GM18507 (cell line): Measurements from ENCODE around the gene RGP1.

Experiments used
- DNase-seq: peaks from one replicate; pipeline ENCODE4 v3.0.0; 2011; ENCODE audit warnings: low read depth; ENCODE audit not compliant: insufficient read length; ENCODE audit errors: extremely low spot score
- FAIRE-seq: peaks from 2 replicates; lab custom pipeline; 2011; peaks lifted over from hg19 to GRCh38; lab: Jason Lieb, UNC

RGP1 gene

DNA sequence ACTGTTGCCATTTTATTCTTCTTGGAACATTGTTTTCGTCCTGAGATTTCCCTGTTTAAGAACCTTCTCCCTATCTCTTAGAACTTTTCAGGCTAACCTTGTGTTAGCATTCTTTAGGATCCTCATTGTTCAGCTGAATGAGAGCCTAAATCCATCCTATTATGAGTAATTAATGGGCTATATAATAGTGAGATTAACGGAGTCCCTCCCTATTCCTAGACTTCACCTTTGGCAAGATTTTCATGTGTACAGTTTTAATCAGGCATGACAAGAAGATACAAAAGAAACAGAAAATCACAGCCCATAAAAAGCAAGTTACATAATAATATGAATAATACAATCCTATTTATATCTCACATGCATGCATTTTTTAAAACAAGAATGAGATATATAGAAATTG is 14.1 kb downstream of the RGP1 start:
- DNase-seq (no peak), FAIRE-seq (no peak)

DNA sequence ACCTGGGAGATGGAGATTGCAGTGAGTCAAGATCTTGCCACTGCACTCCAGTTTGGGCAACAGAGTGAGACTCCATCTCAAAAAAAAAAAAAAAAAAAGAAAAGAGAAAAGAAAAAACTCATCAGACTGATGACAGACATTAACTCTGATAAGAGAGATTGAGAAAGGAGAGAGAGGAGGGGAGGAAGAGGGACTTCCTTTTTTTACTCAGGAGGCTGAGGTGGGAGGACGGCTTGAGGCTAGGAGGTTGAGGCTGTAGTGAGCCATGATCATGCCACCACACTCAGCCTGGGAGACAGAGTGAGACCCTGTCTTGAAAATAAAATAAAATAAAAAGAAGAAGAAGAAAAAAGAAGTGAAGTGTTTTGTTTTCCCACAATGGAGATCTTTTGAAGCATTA is 14.7 kb downstream of the RGP1 start:
- DNase-seq (no peak), FAIRE-seq (no peak)

DNA sequence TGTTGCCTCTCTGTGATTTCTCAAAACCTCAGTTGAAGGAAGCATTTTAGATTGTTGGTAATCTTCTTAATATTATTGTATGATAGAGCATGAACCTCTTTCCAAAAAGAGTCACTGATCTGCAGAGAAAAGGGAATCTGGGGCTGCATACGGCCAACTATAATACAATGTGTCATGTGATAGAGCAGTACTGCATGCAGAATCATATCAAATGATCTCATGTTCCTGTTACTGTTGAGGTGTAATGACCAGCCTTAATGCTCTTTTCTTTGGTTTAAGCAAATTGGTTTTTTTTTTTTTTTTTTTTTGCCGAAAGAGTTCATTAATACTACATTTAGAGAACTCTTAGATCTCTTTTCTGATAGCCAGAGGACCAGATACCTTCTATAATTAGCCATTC is 17.9 kb downstream of the RGP1 start:
- DNase-seq (no peak), FAIRE-seq (no peak)

DNA sequence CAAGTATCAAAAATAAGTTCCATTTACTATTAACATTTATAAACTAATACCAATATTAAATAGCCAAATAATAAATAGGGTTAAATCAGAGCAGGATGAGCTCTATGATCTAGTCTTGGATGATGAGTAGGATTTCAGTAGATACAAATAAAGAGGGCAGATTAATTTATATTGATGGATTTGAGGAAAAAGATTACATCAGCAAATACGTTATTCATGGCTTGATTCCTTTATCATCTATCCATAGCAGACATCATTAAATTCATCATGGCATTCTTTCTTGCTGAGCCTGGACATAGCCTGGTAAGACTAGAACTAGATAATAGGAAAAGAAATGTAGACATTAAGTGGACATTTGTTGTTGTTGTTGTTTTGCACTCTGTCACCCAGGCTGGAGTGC is 18.4 kb downstream of the RGP1 start:
- DNase-seq (no peak), FAIRE-seq (no peak)

DNA sequence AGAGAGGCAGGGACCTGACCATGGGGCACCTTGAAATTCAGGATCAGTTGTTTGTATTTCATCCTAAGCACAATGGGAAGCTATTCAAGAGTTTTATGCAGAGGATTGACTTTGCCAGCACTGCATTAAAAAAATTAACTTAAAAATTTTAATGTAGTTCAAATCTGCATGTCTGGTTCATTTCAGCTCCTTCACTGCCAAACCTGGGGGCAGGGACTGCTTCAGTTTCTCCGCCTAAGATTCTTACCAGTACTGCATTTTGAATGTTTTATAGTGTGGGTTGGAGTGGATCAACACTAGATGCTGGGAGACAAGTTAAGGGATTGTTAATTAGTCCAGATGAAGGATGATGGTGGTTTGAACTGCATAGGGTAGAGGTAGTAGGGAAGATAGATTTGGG is 20.7 kb downstream of the RGP1 start:
- FAIRE-seq (no peak), DNase-seq (no peak)

DNA sequence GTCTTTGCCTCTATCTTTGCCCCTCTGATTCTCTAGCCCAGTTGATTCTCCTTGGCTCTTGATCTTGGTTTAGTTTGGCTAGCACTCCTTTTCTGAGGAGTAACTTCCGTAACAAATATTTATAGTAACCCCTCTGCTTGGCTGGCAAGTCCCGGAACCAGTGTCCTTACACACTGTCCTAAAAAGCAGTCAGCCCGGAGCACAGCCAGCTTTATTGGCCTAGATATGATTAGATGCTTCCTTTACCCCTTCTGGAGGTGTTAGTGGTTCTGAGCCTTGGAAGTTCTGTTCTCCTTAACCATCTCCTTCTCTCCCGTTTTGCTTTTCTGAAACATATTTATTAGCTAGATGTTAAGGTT is 22.0 kb downstream of the RGP1 start:
- DNase-seq (no peak), FAIRE-seq (no peak)

DNA sequence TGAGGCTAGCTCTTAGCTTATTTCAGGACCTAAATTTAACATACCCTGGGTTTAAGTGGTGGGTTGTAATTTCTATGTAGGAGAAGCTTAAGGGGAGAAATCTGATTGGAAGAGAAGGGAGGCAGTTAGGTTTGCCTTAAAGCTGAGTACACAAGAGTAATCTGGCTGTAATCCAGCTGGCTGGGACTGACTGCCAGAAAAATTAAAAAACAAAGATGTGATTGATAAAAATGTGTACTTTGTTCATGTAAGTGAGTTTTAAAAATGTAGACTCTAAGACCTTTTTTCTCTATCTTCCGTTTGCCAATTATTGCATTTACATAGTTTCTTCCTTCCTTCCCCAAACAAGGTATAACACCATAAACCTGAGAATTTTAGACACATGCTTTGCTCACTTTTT is 22.4 kb downstream of the RGP1 start:
- DNase-seq (no peak), FAIRE-seq (no peak)

DNA sequence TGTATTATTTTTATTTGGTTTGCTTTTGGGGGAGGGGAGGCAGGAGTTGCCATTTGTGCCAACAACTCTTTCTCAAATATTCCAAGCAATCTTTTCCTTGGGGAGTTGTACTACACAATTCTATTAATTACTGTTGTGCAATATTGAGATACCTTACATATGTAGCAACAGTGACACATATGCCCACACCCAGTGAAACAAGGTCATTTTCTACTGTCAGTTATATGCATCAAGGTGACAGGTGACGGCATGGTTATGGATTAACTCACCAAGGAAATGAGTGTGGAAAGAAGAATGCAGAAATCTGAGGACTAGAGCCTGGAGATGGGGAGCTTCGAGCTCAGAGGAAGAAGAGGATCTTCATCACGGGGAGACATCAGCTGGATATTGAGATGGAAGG is 22.9 kb downstream of the RGP1 start:
- FAIRE-seq (no peak), DNase-seq (no peak)

DNA sequence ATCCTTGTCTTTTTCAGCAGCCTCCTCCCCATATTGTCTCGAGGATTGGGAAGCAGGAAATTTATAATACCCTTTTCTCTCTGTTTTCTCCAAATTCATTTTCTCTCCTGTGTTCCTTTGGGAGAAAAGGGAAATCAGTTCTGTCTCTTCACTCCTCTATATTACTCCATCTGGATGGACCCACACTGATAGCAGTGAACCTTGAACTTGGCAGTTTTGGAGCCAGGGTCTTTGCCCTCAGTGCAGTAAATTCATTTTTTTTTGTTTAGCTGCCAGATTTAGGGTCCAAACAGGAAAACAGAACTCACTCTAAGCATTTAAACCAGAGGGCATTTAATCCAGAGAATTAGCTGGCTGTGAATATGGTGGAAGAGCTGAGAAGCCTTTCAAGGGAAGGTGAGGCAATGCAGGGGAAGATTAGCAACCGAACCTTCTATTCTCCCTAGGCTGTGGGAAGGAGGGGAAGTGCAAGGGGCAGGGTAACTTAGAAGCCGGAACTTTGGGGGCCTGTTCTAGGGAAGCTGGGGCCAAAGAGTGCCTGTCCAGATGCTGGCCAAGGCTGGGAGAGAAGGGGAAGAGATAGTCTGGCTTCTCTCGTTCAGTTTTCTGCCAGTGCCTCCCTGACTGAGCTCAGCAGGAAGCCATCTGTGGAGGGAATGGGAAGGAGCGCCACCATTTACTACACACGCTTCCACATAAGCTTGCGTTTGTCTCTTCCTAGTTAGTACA is 26.0 kb downstream of the RGP1 start:
- no peak for DNase-seq
- no peak for FAIRE-seq

DNA sequence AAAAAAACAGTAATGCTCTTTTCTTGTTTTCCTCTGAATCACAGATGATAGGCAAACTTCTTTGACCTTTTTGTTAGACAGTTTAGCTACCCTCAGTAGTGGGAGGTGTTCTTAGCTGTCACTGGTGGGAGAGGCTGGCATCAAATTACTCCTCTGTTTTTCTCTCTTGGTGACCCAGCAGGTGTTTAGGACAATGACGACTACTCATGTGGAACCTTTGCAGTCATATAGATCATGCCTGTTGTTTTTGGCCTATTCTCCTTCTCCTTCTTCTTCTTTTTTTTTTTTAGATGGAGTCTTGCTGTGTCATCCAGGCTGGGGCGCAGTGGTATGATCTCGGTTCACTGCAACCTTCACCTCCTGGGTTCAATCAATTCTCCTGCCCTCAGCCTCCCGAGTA is 26.9 kb downstream of the RGP1 start:
- FAIRE-seq (no peak), DNase-seq (no peak)

DNA sequence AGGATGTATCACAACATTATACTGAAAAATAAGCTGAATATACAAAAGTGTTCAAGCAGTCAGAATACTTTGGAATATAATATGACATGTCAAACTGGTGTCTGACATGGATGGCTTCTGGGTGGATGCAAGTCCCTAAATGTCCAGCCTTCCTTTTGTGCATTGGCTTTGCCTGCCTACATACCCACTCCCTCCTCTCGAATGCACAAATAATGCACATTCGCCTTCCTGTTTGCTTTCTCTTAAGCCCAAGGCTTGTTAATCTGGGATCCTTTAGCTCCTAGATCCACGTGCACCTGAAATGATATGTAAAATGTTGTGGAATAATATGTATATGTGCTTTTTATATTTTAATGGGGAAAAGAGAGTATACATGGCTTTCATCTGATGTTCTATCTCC is 29.4 kb downstream of the RGP1 start:
- FAIRE-seq (no peak), DNase-seq (no peak)

DNA sequence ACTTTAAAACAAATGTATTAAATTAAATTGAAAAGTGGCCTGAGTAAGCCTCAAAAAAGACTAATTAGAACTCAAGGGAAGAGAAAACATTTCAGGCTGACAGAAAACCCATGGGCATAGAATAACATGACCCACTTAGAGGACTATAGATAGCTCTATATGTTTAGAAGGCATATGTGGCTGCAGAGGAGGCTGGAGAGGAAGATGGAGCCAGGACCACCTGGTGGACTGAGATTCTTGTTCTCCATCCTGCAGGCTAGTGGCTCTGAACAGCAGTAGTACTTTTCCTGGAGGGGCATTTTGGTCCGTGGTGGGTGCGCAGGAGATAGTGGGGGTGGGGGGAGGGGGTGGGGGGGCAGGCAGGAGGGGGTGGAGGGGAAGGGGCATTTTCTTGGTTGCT is 32.0 kb downstream of the RGP1 start:
- DNase-seq (no peak), FAIRE-seq (no peak)

DNA sequence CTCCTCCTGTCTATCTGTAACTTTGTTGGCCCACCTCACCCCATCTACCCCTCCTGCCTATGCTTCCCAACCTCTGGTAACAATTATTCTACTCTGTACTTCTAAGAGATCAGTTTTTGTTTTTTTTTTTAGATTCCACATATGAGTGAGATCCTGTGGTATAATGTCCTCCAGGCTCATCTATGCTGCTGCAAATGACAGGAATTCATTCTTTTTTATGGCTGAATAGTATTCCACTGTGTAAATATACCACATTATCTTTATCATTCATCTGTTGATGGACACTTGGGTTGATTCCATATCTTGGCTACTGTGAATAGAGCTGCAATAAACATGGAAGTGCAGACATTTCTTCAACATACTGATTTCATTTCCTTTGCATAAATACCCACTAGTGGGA is 34.3 kb downstream of the RGP1 start:
- DNase-seq: no peak
- peak; percentile 5 for FAIRE-seq

DNA sequence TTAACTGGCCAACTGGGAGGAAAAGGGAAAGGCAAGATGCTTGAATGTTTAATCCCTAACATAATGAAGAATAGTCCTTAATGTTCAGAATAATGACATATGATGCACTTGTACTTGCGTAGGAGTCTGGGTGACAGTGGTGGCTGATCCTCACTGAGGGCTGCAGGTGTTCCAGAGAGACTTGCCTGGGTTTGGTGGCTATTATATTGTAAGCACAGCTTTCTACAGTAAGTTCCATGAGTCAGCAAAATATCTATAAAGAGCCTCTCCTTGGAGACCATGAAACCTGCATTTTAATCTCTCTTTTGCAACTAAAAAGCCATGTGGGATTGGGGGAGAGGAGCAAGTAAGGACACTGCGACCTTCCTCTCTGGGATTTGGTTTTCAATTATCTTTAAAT is 40.5 kb downstream of the RGP1 start:
- DNase-seq (no peak), FAIRE-seq (no peak)

DNA sequence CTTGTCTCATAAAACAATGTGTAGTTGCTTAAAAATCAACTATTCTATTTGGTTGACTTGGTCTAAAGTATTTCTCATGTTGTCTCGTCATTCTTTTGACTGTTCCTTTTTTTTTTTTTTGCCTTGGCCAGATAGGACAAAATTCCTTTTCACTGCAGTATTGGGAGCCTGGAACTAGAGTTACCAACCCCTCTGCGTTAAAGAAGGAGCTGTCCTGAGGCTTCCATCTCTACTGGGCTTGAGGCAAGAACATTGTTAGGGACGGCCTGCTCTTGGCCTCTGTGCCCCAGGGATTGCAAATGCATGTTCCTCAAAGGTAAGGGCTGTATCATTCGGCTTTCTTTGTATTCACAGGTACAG is 40.9 kb downstream of the RGP1 start:
- no peak for FAIRE-seq
- DNase-seq: no peak

DNA sequence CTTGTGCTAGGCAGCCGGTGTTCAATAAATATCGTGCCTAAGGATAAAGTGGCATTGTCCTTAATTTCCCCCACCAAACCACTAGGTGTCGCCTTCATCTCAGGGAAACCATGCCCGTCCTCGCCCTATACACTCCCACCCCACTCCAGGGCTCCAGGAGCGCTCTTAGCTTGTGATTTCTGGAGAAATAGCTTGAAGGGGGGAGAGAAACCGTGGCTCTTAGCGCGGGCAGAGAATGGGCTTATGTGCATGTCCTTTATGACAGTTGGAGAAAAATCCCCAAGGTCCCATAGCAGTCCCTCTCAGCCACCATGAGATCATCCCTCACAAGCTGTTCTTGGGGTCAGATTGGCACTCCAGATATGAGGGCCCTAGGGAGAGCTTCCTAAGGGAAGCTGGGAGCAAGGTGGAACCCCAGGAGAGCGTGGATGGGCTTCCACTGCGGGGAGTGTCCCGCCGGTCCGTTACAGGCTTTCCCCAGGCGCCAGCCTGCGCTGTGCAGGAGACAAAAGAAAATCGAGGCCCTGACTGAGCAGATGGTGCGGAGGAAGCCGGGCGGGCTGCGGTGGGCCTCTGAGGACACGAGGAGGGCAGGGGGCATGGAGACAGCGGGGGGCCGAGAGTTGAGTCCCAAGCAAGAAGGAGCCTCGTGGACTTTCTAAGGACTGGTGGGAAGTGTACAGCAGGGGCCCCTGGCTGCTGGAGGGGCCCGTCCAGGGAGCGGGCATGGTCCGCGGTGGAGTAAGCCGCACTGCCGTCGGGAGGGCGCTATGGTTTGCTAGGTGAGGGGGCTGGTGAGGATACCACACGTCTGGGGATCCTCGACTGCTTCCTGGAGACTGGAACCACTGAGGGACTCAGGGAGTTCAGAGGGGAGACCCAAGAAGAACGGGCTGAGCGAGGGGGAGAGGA is 41.6 kb downstream of the RGP1 start:
- FAIRE-seq (peak; percentile 83), DNase-seq (peak; percentile 60)

DNA sequence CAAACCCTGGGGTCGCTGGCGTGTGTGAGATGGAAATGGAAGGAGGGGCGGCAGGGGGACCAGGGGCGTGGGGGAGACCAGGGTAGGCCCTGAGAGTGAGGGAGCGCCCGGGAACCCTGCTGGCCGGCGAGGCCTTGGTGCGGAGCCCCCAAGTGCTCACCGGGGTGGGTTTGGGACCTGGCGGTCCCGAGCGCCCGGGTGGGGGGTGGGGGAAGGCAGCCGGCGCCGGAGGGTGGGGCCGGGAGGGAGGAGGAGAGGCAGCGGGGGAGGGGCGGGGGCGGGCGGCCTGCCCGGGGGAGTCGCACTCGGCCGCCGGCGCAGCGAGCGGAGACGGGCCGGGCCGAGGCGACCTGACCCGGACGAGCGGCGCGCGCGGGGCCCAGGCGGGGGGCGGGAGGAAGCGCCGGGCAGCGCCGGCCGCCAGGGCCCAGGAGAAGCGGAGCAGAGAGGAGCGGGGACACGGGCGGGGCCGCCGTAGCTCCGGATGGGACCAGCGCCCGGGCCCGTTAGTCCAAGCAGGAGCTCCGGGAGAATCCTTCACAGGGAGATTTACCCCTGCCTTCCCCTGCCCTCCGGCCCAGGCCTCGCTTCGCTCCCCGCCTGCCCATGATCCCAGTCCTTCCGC is 42.3 kb downstream of the RGP1 start, which contains the start of gene NPR2:
TSS of gene NPR2 (plus strand) at position 295 of the 625 bp plus-strand sequence. CDS start 818 bp downstream, outside the sequence.
- no peak for DNase-seq
- FAIRE-seq: no peak

DNA sequence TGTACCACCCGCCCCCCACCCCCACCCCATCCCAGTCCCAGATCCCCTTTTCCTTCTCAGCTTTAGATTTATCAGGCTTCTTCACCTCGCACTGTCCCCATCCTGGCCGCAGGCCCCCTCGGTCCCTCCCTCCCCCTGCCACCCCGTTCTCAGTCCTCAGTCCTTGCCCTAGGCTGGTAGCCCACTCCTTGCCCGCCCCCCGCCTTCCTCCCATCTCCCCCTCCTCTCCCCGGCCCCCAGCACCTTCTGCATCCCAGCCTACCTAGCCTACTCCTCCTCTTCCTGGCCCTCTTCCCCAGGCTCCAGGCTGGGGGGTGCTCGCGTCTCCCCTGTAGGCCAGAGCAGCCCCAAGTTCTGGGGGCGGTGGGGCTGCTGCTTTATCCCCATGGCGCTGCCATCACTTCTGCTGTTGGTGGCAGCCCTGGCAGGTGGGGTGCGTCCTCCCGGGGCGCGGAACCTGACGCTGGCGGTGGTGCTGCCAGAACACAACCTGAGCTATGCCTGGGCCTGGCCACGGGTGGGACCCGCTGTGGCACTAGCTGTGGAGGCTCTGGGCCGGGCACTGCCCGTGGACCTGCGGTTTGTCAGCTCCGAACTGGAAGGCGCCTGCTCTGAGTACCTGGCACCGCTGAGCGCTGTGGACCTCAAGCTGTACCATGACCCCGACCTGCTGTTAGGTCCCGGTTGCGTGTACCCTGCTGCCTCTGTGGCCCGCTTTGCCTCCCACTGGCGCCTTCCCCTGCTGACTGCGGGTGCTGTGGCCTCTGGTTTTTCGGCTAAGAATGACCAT is 43.1 kb downstream of the RGP1 start:
- FAIRE-seq (no peak), DNase-seq (no peak)

DNA sequence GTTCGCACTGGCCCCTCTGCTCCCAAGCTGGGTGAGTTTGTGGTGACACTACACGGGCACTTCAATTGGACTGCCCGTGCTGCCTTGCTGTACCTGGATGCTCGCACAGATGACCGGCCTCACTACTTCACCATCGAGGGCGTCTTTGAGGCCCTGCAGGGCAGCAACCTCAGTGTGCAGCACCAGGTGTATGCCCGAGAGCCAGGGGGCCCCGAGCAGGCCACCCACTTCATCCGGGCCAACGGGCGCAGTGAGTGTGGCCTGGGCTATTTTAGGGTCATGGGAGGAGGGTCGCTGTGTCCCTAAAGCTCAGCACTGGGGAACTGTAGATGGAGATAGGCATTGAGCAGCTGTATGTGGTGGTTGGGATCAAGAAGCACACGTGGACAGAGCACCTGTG is 43.7 kb downstream of the RGP1 start:
- DNase-seq: no peak
- no peak for FAIRE-seq

DNA sequence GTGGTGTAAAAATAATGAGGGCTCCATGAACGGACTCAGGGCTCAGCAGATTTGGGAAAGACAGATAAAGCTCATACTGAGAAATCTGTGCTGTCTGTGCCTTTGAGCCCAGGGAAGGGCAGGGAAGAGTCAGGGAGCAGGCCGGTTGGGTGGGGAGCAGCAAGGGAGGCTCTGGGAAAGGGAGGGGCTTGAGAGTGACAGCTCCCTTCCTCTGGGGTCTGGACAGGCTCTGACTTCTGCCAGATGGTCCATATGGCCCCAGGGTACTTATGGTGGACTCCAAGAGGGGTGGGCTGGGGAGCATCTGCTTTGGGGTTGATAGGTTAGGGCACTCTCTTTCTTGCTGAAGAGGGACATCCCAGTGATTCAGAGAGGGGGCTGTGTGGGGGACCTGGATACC is 44.4 kb downstream of the RGP1 start:
- DNase-seq (no peak), FAIRE-seq (no peak)
